ENCODE results near the gene MEF2C.

MEF2C gene

GRCh38 chr5:88880201-88880600, 2.8 kb downstream of the MEF2C start:
- Mint-ChIP-seq H3K4me3 (peak overlapping the region; percentile 76), H3K36me3 (peaks cover 6% of the 10 kb centered on the region), H3K9me3 (no peaks in the 10 kb centered on the region), H3K27ac (peak overlapping the region; percentile 19), H3K4me1 (peaks cover 26% of the 10 kb centered on the region), H3K27me3 (no peaks in the 10 kb centered on the region)
- ATAC-seq = no peak

DNA sequence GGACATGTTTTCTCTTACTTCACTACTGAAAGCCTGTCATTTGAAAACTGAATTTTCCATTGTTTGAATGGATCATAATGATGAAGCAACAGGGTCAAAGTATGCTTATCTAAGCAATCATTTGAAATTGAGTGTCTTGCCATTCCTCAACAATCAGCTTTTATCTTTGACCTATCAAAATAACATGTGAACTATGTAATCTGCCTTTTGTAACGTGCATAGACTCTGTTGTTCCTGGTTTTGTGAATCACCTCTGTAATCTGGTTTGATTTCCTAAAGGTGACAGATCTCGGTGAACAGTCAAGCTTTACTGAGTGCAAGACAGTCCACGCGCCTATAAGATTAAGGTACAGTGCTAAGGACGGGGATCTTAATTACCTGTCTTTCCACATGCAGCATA, 3.3 kb downstream of the MEF2C start:
- H3K27ac Mint-ChIP-seq = peak overlapping the region; percentile 19
- peaks cover 27% of the 10 kb centered on the region for H3K4me1 Mint-ChIP-seq
- no peak for ATAC-seq
- peaks cover 6% of the 10 kb centered on the region for H3K36me3 Mint-ChIP-seq
- H3K9me3 Mint-ChIP-seq = no peaks in the 10 kb centered on the region
- H3K4me3 Mint-ChIP-seq = peak overlapping the region; percentile 76
- no peaks in the 10 kb centered on the region for H3K27me3 Mint-ChIP-seq

DNA sequence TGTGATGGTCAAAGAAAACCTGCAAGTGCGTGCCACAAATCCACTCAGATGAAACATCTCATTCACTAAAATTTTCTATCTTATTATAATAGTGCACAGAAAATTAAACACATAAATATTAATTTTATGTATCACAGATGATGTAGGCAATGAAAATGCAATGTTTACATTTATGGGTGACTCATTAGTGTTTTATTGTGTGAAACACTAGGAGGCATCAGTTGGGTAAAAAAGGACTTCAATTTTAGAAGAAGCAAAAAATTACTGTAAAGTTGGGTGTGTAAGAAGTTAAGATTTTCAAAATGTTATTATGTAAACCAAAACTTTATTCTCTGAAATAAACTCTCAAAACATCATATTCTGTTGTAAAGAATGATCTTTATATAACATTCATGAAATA, 4.0 kb downstream of the MEF2C start:
- Mint-ChIP-seq H3K36me3 (peaks cover 6% of the 10 kb centered on the region), H3K27me3 (no peaks in the 10 kb centered on the region), H3K9me3 (no peaks in the 10 kb centered on the region), H3K4me1 (peaks cover 27% of the 10 kb centered on the region), H3K27ac (no peak overlapping the region), H3K4me3 (no peak overlapping the region)
- no peak for ATAC-seq

DNA sequence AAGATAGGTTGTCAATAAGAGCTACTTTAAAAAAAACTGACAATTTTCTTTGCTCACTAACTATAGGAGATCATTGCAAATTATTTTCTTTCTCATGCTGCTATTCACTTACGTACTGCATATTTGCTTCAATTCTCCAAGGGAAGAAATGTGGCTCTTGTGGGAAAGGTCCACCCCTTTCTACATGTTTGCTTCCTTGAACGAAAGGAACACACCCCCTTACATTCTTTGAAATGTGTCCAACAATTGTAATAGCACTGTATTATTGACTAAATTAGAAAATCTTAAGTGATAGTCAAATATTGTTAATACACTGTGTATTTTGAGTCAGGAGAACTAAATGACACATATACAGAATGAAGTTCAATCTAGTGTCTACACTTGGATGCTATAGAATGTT, 5.2 kb downstream of the MEF2C start:
- Mint-ChIP-seq H3K4me3 (peak overlapping the region; percentile 61), H3K27me3 (no peaks in the 10 kb centered on the region), H3K36me3 (peaks cover 15% of the 10 kb centered on the region), H3K9me3 (no peaks in the 10 kb centered on the region), H3K4me1 (peaks cover 37% of the 10 kb centered on the region), H3K27ac (peak overlapping the region; percentile 27)
- ATAC-seq = no peak

- ATAC-seq = no peak
- H3K27me3 Mint-ChIP-seq = no peaks in the 10 kb centered on the region
- no peaks in the 10 kb centered on the region for H3K9me3 Mint-ChIP-seq
- peak overlapping the region; percentile 75 for H3K27ac Mint-ChIP-seq
- H3K4me1 Mint-ChIP-seq = peaks cover 40% of the 10 kb centered on the region
- no peak overlapping the region for H3K4me3 Mint-ChIP-seq
- H3K36me3 Mint-ChIP-seq = peaks cover 12% of the 10 kb centered on the region
These were observed 6.3 kb downstream of the MEF2C start for GRCh38 chr5:88876714-88877113.

DNA sequence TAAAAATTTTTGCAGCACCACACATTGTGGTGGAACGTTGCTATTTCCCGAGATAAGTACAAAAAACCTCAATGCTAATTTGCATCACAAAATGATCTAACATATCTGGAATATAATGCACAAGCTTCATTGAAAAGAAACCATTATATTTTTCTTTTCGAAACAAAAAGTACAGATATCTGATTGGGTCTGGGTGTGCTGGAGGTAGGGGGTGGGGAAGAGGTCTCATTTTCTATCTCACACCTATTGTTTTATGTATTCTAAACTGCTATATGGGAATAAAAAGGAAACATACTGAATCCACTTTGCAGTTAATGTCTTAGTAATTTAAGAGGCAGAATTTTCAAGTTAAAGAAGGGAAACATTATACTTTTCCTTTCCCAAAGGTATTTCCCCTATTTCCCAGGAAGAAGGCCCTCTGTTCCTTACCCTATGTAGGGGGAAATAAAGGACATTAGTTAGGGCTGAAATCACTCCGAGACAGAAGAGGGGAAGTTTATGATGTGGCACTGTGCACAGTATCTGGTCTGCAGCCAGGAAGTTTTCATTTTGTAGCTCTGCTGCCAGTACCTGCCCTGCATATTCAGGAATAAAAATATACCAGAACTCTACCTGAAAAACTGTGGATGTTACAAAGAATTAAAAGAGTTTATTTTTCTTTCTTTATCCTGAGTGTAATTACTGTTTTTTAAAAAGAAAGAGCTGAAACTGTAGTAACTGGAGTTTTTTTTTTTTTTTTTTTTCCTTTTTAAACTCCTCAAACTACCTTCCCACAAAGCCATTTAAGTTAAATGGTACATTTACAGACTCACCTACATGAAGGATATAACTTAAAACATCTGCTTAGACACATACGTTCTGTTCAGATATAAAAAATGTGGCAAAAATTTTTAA, 7.4 kb downstream of the MEF2C start:
- no peaks in the 10 kb centered on the region for H3K9me3 Mint-ChIP-seq
- peaks cover 18% of the 10 kb centered on the region for H3K36me3 Mint-ChIP-seq
- H3K4me3 Mint-ChIP-seq = peak overlapping the region; percentile 53
- H3K27me3 Mint-ChIP-seq = no peaks in the 10 kb centered on the region
- peak; percentile 74 for ATAC-seq
- peaks cover 46% of the 10 kb centered on the region for H3K4me1 Mint-ChIP-seq
- peak overlapping the region; percentile 75 for H3K27ac Mint-ChIP-seq

DNA sequence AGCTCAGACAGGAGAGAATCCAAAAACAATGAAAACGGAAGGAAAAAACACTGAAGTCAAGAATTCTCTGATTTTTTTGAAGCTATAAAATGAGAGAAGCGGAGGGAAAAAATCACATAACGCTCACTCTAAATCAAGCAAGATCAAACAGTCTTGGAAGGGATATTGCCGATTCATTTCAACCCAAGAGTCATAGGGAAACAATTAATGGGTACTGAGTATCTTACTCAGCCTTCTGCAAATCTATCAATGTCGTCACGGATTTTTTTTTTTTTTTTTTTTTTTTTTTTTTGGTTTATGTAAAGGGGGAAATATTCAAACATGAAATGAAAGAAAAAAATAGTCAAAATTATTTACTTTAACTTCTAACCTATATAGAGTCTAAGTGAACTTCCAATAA, 9.5 kb downstream of the MEF2C start:
- peak overlapping the region; percentile 49 for H3K4me3 Mint-ChIP-seq
- no peaks in the 10 kb centered on the region for H3K27me3 Mint-ChIP-seq
- H3K4me1 Mint-ChIP-seq = peaks cover 54% of the 10 kb centered on the region
- peak overlapping the region; percentile 45 for H3K27ac Mint-ChIP-seq
- peak; percentile 64 for ATAC-seq
- H3K9me3 Mint-ChIP-seq = no peaks in the 10 kb centered on the region
- peaks cover 19% of the 10 kb centered on the region for H3K36me3 Mint-ChIP-seq

GRCh38 chr5:88872971-88873370, 10.0 kb downstream of the MEF2C start:
- no peaks in the 10 kb centered on the region for H3K9me3 Mint-ChIP-seq
- H3K36me3 Mint-ChIP-seq = peaks cover 24% of the 10 kb centered on the region
- peak overlapping the region; percentile 49 for H3K4me3 Mint-ChIP-seq
- peak overlapping the region; percentile 45 for H3K27ac Mint-ChIP-seq
- no peaks in the 10 kb centered on the region for H3K27me3 Mint-ChIP-seq
- ATAC-seq = no peak
- H3K4me1 Mint-ChIP-seq = peaks cover 54% of the 10 kb centered on the region

DNA sequence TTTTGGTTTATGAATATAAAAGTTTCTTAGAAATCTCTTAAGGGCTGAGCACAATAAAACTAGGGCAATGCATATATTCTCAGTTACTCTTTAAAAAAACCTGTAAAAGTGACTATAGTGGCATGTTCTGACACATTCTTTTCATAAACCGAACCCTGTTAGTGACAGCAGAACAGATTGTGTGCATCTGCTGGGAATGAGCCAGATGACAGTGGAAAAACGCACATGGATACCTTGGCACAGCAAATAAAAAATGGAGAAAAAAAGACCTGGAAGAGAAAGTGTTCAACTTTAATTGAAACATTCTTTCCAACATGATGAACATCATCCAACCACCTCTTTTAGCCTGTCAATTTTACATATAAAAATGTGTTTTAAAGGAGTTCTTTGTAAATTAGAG, 12.7 kb downstream of the MEF2C start:
- H3K4me1 Mint-ChIP-seq = peaks cover 34% of the 10 kb centered on the region

GRCh38 chr5:88868468-88869068, 14.4 kb downstream of the MEF2C start:
- H3K4me1 Mint-ChIP-seq = peaks cover 27% of the 10 kb centered on the region
- no peaks in the 10 kb centered on the region for H3K9me3 Mint-ChIP-seq
- ATAC-seq = no peak
- H3K27ac Mint-ChIP-seq = no peak overlapping the region
- H3K27me3 Mint-ChIP-seq = no peaks in the 10 kb centered on the region
- peaks cover 27% of the 10 kb centered on the region for H3K36me3 Mint-ChIP-seq
- H3K4me3 Mint-ChIP-seq = no peak overlapping the region

More for the DNA sequence above, 12.7 kb downstream of the MEF2C start:
- Mint-ChIP-seq H3K9me3 (no peaks in the 10 kb centered on the region), H3K27me3 (no peaks in the 10 kb centered on the region), H3K27ac (no peak overlapping the region), H3K36me3 (peaks cover 25% of the 10 kb centered on the region), H3K4me3 (no peak overlapping the region)
- no peak for ATAC-seq

- Mint-ChIP-seq H3K27ac (no peak overlapping the region), H3K4me1 (peaks cover 18% of the 10 kb centered on the region), H3K36me3 (peaks cover 23% of the 10 kb centered on the region), H3K9me3 (no peaks in the 10 kb centered on the region), H3K27me3 (no peaks in the 10 kb centered on the region), H3K4me3 (no peak overlapping the region)
- ATAC-seq = no peak
These were observed 15.3 kb downstream of the MEF2C start for GRCh38 chr5:88867638-88868037.

DNA sequence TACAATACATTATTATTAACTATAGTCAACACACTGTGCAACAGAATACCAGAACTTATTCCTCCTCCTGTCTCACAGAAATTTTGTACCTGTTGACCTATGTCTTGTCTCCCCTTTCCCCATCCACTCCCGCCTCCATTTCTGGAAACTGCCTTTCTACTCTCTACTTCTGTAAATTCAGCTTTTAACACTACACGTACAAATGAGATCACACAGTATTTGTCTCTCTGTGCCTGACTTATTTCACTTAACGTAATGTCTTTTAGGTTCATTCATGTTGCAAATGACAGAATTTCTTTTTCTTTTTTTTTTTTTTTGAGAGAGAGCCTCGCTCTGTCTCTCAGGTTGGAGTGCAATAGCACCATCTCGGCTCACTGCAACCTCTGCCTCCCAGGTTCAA, 19.5 kb downstream of the MEF2C start:
- H3K4me1 Mint-ChIP-seq = peaks cover 3% of the 10 kb centered on the region
- ATAC-seq = no peak
- no peaks in the 10 kb centered on the region for H3K27me3 Mint-ChIP-seq
- H3K36me3 Mint-ChIP-seq = peaks cover 22% of the 10 kb centered on the region
- H3K9me3 Mint-ChIP-seq = no peaks in the 10 kb centered on the region
- no peak overlapping the region for H3K4me3 Mint-ChIP-seq
- H3K27ac Mint-ChIP-seq = no peak overlapping the region

DNA sequence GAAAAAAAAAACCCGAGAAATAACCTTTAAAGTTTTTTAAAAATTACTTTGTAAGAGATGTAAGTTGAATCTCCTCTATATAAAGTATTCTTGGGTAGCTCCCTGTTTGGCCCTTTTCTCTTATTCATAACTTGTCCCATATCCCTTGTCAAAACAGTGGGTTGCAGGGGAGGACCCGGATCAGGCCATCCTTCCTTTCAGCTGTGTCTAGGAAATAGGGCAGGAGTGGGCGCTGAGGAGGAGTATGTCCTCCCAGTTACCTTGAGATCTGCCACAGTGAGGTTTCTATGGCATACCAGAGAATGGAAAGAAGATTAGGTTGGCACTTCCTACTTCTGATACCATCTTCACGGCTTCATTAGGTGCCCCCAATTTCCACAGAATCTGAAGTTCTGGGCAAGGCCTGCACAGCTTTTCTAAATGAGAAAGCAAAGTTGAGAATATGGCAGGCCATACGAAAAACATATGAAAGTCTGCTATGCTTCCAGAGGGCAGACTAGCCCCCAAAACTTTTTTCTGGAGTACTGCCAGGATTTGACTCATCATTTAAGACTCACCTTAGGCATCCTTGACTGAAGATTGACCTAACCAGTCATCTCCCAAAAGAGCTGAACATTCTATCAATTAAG, 20.3 kb downstream of the MEF2C start:
- Mint-ChIP-seq H3K27ac (no peak overlapping the region), H3K36me3 (peaks cover 24% of the 10 kb centered on the region), H3K9me3 (peaks cover 4% of the 10 kb centered on the region), H3K4me3 (no peak overlapping the region), H3K27me3 (no peaks in the 10 kb centered on the region), H3K4me1 (no peaks in the 10 kb centered on the region)
- no peak for ATAC-seq

DNA sequence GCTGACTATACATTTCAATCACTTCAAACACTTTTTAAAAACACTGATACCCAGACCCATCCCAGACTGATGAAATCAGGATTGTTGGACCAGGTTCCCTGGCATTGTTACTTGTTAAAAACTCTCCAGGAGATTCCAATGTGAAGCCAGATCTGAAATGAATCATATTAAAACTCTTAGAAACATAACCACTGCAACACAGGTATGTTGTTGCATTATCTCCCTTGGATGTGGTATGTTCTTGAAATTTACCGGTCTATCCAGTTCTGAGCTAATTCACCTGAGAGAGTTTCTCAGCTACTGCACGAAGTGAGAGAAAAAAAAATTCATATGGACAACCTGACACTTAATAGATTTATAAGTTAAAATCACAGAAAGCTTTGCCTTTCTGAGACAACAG, 21.8 kb downstream of the MEF2C start:
- peaks cover 38% of the 10 kb centered on the region for H3K36me3 Mint-ChIP-seq
- no peaks in the 10 kb centered on the region for H3K27me3 Mint-ChIP-seq
- no peaks in the 10 kb centered on the region for H3K4me1 Mint-ChIP-seq
- H3K9me3 Mint-ChIP-seq = peaks cover 7% of the 10 kb centered on the region
- ATAC-seq = no peak
- H3K4me3 Mint-ChIP-seq = no peak overlapping the region
- H3K27ac Mint-ChIP-seq = no peak overlapping the region

DNA sequence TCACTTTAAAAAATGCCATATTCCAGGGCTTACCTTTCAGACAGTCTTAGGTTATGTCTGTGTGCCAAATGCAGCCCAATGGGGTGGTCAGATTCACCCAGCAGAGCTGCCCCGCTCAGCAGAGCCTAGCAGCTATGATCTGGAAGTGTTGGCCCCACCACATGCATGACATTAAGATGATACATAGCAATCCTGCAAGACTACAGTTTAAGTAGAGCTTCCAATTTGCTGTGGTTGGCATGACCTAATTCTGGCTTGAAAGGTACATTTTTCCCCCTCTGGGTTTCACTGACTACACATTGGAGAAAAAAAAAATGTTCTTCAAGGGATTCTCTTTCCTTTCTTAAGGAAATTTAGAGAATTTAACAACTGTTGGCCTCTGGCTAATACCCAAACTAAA, 22.5 kb downstream of the MEF2C start:
- Mint-ChIP-seq H3K36me3 (peaks cover 45% of the 10 kb centered on the region), H3K27me3 (no peaks in the 10 kb centered on the region), H3K4me1 (peaks cover 5% of the 10 kb centered on the region), H3K9me3 (peaks cover 9% of the 10 kb centered on the region), H3K27ac (no peak overlapping the region), H3K4me3 (no peak overlapping the region)
- ATAC-seq = no peak

Data from stimulated activated memory B cell treated with anti-CD40 and anti-IgM and Interleukin-4, amounts not matched to agents 10 μg/mL and 1 μg/mL and 100 μg/mL, for 72 hours (primary cell).